Activated T-cell treated with anti-CD3 and anti-CD28 coated beads for 24 hours (primary cell): ENCODE results near the gene BBX.
"Not testable (repeated sequence)": the region's sequence is repeated elsewhere in the genome, so short reads cannot be mapped to it uniquely, and the experiment has no call there.

Experiments
- DNase-seq: peaks from one replicate; pipeline ENCODE4 v3.0.0-alpha.2; 2020; ENCODE audit warnings: low read depth

The BBX gene

GRCh38 chr3:107543666-107544065 lies 20.9 kb downstream of the BBX start:
- no peak for DNase-seq

DNA sequence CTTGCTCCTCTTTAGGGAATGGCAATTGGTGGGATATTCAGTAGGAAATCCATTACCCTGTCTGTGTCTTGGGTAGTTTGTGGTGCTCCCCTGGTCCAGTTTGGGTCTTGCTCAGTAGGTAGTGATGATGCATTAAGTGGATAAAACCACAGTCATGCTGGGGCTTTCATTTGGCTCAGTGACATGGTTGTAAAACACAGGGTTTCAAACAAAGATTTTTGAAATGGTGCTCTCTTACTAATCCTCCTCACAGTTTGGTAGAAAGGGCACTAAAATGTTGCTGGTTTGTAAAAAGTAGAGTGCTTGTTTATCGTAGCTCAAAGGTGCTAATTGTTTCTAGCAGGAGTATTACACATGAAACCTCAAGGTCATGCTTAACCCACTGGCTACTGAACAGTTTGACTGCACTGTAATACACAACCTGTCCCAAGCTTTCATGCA lies 22.9 kb downstream of the BBX start:
- no peak for DNase-seq

DNA sequence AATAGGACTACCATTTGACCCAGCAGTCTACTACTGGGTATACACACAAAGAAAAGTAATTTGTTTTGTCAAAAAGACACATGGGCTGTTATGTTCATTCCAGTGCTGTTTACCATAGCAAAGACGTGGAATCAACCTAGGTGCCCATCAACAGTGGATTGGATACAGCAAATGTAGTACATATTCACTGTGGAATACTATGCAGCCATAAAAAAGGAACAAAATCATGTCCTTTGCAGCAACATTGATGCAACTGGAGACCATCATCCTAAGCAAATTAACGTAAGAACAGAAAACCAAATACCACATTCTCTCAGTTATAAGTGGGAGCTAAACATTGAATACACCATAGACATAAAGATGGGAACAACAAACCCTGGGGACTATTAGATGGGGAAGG lies 25.8 kb downstream of the BBX start:
- DNase-seq = no peak

- no peak for DNase-seq
These were observed 32.6 kb downstream of the BBX start for GRCh38 chr3:107555359-107555758.

DNA sequence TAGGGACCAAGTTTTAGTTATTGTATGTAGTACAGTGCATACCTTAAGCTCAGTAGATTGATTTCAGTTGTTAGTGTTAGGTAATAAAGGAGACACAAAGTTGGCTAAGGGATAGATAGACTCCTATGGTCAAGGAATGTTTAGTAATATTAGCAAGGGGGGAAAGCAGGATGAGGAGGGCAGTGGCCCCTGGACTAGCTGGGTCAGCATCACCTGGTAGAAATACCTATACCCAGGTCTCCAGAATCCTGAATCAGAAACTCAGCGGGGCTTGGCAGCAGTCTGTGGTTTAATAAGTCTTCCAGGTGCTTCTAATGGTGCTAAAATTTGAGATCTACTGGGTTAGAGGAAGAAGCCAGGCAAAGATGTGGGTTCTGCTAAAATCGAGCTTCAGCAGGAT lies 35.0 kb downstream of the BBX start:
- no peak for DNase-seq

DNA sequence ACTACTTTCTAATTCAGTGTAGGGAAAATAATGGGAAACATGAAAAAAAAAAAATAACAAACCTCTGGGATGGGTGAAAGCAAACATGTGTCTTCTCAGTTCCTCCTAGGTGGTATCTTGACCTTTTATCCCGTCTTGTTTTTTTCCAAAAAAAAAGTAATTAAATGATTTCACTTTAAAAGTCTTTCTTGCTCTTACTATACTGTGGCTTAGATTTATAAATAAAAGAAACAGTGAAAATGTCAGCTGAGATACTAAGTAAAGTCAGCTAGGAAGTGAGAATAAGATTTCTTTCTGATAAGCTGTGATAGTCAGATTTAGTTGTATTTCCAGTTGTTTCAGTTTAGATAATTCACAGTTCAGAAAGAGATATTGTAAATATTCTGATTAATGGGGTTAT lies 37.4 kb downstream of the BBX start:
- DNase-seq = no peak

GRCh38 chr3:107561980-107562379 lies 39.2 kb downstream of the BBX start:
- no peak for DNase-seq

GRCh38 chr3:107562969-107563529 lies 40.3 kb downstream of the BBX start:
- no peak for DNase-seq

DNA sequence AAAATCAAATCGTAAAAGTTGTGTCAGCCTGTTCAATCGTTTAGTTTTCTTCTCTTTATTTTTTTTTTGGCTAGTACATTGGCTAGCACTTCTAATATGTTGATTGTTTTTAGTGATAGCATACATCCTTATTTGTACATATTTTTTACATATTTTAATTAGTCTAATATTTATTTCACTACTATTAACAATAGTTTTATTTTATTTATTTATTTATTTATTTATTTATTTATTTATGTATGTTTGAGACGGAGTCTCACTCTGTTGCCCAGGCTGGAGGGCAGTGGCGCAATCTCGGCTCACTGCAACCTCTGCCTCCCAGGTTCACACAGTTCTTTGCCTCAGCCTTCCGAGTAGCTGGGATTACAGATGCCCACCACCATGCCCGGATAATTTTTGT lies 42.5 kb downstream of the BBX start:
- DNase-seq = not testable (repeated sequence)

- DNase-seq = not testable (repeated sequence)
These were observed 48.3 kb downstream of the BBX start for GRCh38 chr3:107571089-107571488.

GRCh38 chr3:107571492-107571891 lies 48.7 kb downstream of the BBX start:
- DNase-seq = not testable (repeated sequence)

DNA sequence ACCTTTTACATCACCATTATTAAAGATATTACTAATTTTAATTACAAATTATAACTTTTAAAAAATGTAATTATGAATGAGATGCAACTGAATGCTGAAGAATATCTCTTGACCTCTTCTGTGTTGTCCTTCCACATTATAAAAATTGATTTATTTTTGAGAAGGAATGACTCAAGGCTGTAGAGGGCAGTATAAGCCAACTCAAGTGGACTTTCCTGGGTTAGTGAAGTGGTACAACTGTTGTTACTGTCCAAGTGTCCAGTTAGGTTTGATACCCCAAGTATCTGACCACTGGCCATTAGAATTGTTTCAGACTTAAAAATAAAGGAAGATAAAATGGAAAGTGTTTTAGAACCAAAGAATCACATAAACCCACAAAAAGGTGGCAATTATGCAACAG lies 51.9 kb downstream of the BBX start:
- DNase-seq = no peak

GRCh38 chr3:107578091-107578490 lies 55.3 kb downstream of the BBX start:
- no peak for DNase-seq

DNA sequence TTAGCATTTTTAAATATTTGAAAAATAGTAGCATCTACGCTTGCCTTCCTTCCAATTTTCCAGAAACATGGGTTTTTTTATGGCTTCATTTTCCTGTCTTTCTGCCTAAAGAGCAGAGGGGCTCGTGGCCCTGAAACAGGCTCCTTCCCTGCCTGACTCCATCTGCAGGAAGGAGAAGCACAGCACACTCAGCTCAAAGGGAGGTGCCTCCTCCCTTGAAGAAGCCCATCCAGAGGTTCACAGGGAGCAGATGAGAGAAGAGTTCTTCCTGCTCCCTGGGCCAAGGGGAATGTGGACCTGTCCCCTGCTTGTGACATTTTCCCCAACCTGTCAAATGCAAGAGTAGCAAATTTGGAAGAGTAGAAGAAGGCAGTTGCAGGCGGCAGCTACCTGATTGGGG lies 55.8 kb downstream of the BBX start:
- DNase-seq = no peak

DNA sequence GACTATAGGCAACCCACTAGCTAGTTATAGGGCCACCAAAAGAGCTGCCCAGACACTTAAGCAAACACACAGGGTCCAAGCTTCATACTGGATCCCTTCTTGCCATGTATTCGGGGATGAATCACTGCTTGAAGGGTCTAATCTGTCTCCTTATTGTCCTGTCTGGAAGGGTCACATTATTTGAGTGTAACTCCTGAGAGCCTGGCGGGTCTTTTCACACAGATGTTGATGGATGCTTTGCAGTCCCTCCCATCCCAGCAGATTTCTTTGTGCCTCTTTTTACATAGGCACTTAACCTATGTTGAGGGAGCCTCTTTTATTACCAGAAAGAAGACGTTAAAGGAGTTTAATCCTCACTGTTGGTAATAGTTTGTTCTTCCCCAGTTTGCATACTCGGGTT lies 56.6 kb downstream of the BBX start:
- no peak for DNase-seq

DNA sequence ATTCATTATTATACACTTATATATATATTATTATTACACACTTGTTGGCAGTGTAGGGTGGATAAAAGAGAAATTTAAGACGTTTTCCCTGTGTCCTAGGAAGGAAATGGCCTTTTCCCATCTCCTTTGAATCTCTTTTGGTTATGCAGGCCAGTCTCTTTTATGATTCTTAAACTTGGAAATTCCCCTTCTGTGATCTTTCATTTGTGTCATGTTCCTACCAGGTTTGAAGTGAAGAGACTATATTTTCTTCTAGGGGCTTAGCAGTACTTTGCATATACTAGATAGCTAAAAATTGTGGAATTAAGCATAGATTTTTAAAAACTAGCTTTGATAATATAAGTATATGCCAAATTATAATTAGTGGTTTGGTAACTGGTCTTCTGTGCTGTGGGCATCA lies 58.5 kb downstream of the BBX start:
- no peak for DNase-seq

DNA sequence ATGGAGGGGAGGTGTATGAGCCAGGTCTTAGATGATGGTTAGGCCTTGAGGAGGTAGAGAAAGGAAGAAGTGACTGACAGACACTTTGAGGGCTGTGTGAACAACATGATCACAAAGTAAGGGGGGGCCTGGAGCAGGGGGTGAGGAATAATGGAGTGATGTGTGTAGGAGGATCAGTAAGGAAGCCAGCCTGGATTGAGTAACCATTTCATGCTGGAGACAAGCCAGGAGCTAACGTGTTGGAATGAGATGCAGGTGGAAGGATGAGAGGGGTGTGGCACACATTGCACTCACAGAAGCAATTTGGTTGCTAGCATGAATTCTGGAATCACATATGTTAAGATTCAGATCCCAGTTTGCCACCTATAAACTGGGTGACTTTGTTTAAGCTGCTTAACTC lies 65.5 kb downstream of the BBX start:
- no peak for DNase-seq

- no peak for DNase-seq
These were observed 66.7 kb downstream of the BBX start for GRCh38 chr3:107589454-107589853.

DNA sequence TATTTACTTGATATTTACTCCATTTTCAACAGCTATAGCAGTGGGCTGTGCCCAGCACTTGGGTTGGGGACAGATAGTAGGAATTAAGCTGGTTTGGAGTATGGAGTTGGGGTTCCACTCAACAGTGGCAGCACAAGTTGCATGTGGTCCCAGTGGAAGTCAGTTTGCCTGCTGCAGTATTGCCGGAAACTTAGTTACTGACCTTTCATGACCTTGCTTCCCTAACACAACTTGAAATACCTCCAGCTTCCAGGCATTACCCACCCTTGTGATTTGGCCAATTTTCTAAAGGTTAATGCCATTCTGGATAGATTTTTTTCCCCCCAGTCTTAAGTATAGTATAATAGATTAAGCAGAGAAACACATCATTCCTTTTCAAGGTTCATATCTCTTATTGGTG lies 68.0 kb downstream of the BBX start:
- DNase-seq = no peak

DNA sequence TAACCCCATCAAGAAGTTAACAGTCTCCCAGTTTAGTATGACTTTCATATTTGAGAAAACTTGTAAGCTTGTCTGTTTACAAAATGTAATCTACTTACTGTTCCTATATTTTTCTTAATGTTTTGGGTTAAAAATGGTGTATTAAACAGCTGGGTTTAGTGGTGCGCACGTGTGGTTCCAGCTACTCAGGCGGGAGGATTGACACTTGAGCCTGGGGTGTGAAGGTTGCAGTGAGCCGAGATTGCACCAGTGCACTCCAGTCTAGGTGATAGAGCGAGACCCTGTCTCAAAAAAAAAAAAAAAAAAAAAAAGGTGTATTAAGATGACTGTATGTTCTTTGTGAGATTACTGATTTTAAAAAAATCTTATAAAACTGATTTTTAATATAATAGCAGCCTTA lies 69.3 kb downstream of the BBX start:
- DNase-seq = no peak

- DNase-seq = no peak
These were observed 72.1 kb downstream of the BBX start for GRCh38 chr3:107594870-107595269.

DNA sequence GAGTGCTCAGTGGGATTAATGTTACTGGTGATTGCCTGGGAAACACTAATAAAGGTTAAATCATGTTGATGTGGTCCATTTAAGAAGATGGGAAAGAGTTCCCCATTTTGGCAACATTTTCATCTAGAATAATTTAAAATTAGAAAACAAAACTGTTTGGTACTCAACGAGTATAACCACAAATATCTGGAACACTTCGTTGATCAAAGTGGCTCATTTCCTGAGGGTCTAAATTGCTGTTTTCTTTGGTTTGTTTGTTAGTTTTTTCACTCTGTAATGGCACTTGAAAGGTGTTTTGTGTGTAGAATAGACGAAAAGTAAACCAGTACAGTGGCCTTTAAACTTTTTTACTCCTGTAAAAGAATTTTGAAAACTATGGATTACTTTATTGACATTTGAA lies 73.9 kb downstream of the BBX start:
- no peak for DNase-seq

GRCh38 chr3:107598926-107599771 lies 76.4 kb downstream of the BBX start:
- DNase-seq = peak; percentile 16

GRCh38 chr3:107599772-107600145 lies 77.0 kb downstream of the BBX start:
- DNase-seq = no peak
